Suprapubic skin (tissue), 4 donors: Measurements from ENCODE around the gene WDR43. TPM values are rescaled to one million over a fixed set of nuclear protein-coding genes. Genes with fewer than 3 reads are reported as not detected.
A peak's percentile ranks its signal among the peaks of the same experiment; 100 is the strongest.

Experiments used
- DNase-seq, 2 donors: peaks; one replicate each; pipeline ENCODE4 v3.0.0-alpha.2; 2019; ENCODE audit warnings: low spot score in 2 of 2
- H3K27ac ChIP-seq: fragments of 200-600 bp; sonication (generic); one replicate; pipeline ENCODE4 v1.5.1; 2019
- H3K27me3 ChIP-seq: fragments of 200-600 bp; sonication (generic); one replicate; pipeline ENCODE4 v1.5.1; 2019
- H3K36me3 ChIP-seq: fragments of 200-600 bp; sonication (generic); one replicate; pipeline ENCODE4 v1.5.1; 2019
- H3K4me1 ChIP-seq: fragments of 200-600 bp; sonication (generic); one replicate; pipeline ENCODE4 v1.5.1; 2019
- H3K4me3 ChIP-seq: fragments of 200-600 bp; sonication (generic); one replicate; pipeline ENCODE4 v1.5.1; 2019; ENCODE audit warnings: mild to moderate bottlenecking
- H3K9me3 ChIP-seq: fragments of 200-600 bp; sonication (generic); one replicate; pipeline ENCODE4 v1.5.1; 2019
- CTCF ChIP-seq, 2 donors: fragments of 200-600 bp in 1 of 2; fragments of 450-650 bp in 1 of 2; sonication (generic) in 1 of 2; IDR thresholded peaks; one replicate each; pipeline ENCODE4 v1.5.1; 2016 to 2019; ENCODE audit warnings: antibody characterized with exemption in 2 of 2, mild to moderate bottlenecking in 1 of 2, moderate library complexity in 1 of 2
- EP300 ChIP-seq: sonication (generic); formaldehyde crosslinking; IDR thresholded peaks from one replicate; pipeline ENCODE4 v1.6.1; 2017; ENCODE audit warnings: antibody characterized with exemption
- POLR2A ChIP-seq, 2 donors: fragments of 450-650 bp; IDR thresholded peaks; one replicate each; pipeline ENCODE4 v1.6.1; 2017; ENCODE audit warnings: antibody characterized with exemption in 2 of 2, mild to moderate bottlenecking in 2 of 2, moderate library complexity in 2 of 2
- POLR2AphosphoS5 ChIP-seq, 3 donors: sonication (generic); formaldehyde crosslinking; IDR thresholded peaks; one replicate each; pipeline ENCODE4 v1.6.1; 2017; ENCODE audit warnings: antibody characterized with exemption in 3 of 3
- WGBS: methylation state at CpG from one replicate; pipeline ENCODE4 v1.1.5; 2018; 5-methylcytosine and 5-hydroxymethylcytosine counted together
- total RNA-seq, 4 donors: library from RNA; depleted of rRNA; stranded (reverse); fragments of >200 nt; gene quantifications; one replicate each; pipeline ENCODE4 v1.1.0, GENCODE V29; 2016

WDR43 gene
- total RNA-seq, 4 donors from 2014 or later: 49.3 to 92.5 (median 62.2) TPM

- 71% methylated on average over 5 of the region's 8 CpGs for WGBS
- peaks cover 36% of the 10 kb centered on the region for H3K4me1 ChIP-seq
- TF ChIP-seq CTCF (IDR thresholded peaks at IDR 0.05) (no peak), POLR2A (IDR thresholded peaks at IDR 0.05) (no peak), EP300 (no peak), POLR2AphosphoS5 (IDR thresholded peaks at IDR 0.05) (no peak)
- H3K4me3 ChIP-seq: no peak overlapping the region
- no peaks in the 10 kb centered on the region for H3K27me3 ChIP-seq
- no peak for DNase-seq
- H3K9me3 ChIP-seq: no peaks in the 10 kb centered on the region
- peak overlapping the region; percentile 55 for H3K27ac ChIP-seq
- H3K36me3 ChIP-seq: no peaks in the 10 kb centered on the region
Observed at GRCh38 chr2:28982381-28982950, 88.0 kb downstream of the WDR43 start.

- Histone ChIP-seq H3K4me3 (no peak overlapping the region), H3K9me3 (no peaks in the 10 kb centered on the region), H3K36me3 (no peaks in the 10 kb centered on the region), H3K27ac (no peak overlapping the region), H3K27me3 (no peaks in the 10 kb centered on the region), H3K4me1 (peaks cover 29% of the 10 kb centered on the region)
- TF ChIP-seq CTCF (IDR thresholded peaks at IDR 0.05): no peak
- no peak for TF ChIP-seq POLR2AphosphoS5 (IDR thresholded peaks at IDR 0.05)
- TF ChIP-seq POLR2A (IDR thresholded peaks at IDR 0.05): no peak
- no peak for TF ChIP-seq EP300
- DNase-seq: no peak
- 55% methylated on average over 4 of the region's 4 CpGs for WGBS
Observed at GRCh38 chr2:28986429-28986828, 92.0 kb downstream of the WDR43 start.

- H3K4me1 ChIP-seq: peaks cover 31% of the 10 kb centered on the region
- H3K27me3 ChIP-seq: no peaks in the 10 kb centered on the region
- H3K9me3 ChIP-seq: no peaks in the 10 kb centered on the region
- DNase-seq: no peak
- H3K27ac ChIP-seq: no peak overlapping the region
- 94% methylated on average over 5 of the region's 5 CpGs for WGBS
- H3K4me3 ChIP-seq: no peak overlapping the region
- TF ChIP-seq POLR2AphosphoS5 (IDR thresholded peaks at IDR 0.05) (no peak), EP300 (no peak), POLR2A (IDR thresholded peaks at IDR 0.05) (no peak), CTCF (IDR thresholded peaks at IDR 0.05) (no peak)
- H3K36me3 ChIP-seq: no peaks in the 10 kb centered on the region
Observed at GRCh38 chr2:28989973-28990372, 95.5 kb downstream of the WDR43 start.

- 90% methylated on average over 14 of the region's 16 CpGs for WGBS
- Histone ChIP-seq H3K36me3 (no peaks in the 10 kb centered on the region), H3K4me3 (no peak overlapping the region), H3K4me1 (peaks cover 31% of the 10 kb centered on the region), H3K27me3 (no peaks in the 10 kb centered on the region), H3K9me3 (no peaks in the 10 kb centered on the region), H3K27ac (no peak overlapping the region)
- DNase-seq: no peak
- TF ChIP-seq POLR2A (IDR thresholded peaks at IDR 0.05) (no peak), EP300 (no peak), CTCF (IDR thresholded peaks at IDR 0.05) (no peak), POLR2AphosphoS5 (IDR thresholded peaks at IDR 0.05) (no peak)
Observed at GRCh38 chr2:28990445-28990844, 96.0 kb downstream of the WDR43 start.

GRCh38 chr2:28991021-28991420, 96.6 kb downstream of the WDR43 start:
- TF ChIP-seq POLR2AphosphoS5 (IDR thresholded peaks at IDR 0.05) (no peak), CTCF (IDR thresholded peaks at IDR 0.05) (no peak), POLR2A (IDR thresholded peaks at IDR 0.05) (no peak), EP300 (no peak)
- H3K36me3 ChIP-seq: no peaks in the 10 kb centered on the region
- H3K27me3 ChIP-seq: no peaks in the 10 kb centered on the region
- peaks cover 31% of the 10 kb centered on the region for H3K4me1 ChIP-seq
- peak overlapping the region; percentile 32 for H3K27ac ChIP-seq
- no peak overlapping the region for H3K4me3 ChIP-seq
- no peaks in the 10 kb centered on the region for H3K9me3 ChIP-seq
- 44% methylated on average over 4 of the region's 4 CpGs for WGBS
- peak in 1 of 2 donors; percentile 82 for DNase-seq
